CD4-positive, alpha-beta T cell treated with Interleukin-21 for 1 hour (primary cell): ENCODE measurements around the gene RGS3.
A peak's percentile ranks its signal among the peaks of the same experiment; 100 is the strongest.
"Not testable (repeated sequence)": the region's sequence is repeated elsewhere in the genome, so short reads cannot be mapped to it uniquely, and the experiment has no call there.

ENCODE experiments used
- DNase-seq: peaks from one replicate; pipeline ENCODE4 v3.0.0-alpha.2; 2020

The RGS3 gene

DNA sequence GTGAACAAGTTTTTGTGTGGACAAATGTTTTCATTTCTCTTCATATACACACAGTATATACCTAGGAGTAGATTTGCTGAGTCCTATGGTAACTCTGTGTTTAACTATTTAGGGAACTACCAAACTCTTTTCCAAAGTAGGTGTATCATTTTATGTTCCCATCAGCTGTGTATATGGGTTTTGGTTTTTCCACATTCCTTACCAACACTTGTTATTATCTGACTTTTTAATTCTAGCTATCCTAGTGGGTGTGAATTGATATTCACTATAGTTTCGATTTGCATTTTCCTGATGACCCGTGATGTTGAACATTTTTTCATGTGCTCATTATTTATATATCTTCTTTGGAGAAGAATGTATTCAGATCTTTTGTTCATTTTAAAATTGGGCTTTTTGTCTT is 3.7 kb downstream of the RGS3 start:
- DNase-seq, result no peak

DNA sequence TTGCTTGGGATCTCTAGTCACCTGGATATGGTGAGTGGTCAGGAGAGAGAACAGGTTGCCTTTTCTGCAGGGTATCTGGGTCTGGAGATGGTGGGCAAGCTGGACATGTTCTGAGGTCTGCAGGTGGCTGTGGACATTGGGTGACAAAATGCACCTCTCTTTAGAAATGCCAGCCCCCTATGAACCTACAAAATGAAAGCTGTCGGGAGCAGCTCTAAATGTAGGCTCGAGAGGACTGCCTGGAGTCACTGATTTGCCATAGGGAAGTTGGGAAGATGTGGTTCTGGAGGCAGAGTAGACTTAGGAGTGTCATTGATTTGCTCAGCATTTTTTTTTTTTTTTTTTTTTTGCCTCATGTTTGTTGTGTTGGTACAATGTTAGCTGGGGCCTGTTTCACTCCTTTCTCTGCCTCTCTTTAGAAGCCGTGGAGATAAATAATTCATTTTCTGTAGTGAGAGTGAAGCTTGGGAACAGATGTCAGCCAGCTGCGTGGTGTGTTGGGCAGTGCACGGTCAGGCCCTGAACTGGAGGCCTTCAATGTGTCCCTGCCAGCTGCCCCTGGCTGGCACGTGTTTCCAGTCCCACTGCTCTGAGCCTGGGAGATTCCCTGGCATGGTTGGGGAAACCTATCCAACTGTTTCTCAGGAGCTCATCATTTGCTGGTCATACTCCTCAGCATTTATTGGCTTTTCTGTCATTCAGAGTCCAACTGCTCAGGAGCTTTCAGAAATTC is 5.4 kb downstream of the RGS3 start:
- DNase-seq, result no peak

DNA sequence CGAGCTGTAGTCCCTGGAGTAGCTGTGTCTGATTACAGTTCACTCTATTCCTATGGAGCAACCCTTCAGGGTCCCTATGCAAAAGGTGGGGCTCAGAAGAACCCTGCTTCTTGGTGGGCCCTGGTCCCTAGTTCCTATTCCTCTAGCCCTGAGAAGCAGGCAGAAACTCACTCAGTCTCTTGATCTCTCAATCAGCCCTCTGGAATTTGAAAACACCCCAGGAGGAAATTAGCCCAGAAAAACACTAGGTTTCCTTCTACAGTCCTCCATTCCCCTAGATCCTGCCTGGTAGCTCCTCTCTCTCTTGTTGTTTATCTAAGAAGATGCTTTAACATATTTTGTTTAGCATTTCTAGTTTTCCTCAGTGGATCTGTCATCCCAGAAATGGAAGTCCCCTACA is 7.6 kb downstream of the RGS3 start:
- DNase-seq, result no peak

DNA sequence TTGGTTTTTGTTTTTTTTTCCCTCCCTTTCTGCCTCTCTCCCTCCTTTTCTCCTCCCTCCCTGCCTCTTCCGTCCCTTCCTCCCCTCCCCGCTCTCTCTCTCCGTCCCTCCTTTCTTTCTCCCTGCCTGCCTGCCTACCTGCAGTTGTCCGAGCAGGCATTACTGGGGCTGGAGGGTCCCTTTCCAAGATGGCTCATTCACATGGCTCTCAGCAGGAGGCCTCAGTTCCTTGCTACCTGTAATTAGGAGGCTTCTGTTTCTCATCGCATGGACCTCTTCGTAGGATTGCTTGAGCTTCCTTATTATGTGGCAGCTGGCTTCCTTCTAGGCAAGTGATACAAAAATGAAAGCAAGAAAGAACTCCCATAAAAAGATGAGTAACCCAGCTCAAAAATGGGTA is 8.0 kb downstream of the RGS3 start:
- DNase-seq, result no peak

DNA sequence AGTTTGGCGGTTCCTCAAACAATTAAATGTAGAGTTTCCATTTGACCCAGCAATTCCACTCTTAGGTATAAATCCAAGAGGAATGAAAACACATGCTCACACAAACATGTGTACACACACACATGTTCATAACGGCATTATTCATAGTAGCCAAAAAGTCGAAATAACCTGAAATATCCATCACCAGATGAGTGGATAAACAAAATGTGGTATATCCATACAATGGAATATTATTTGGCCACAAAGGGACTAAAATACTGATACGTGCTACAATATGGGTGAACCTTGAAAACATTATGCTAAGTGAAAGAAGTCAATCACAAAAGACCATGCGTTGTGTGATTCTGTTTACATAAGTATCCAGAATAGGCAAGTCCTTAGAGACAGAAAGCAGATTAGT is 8.7 kb downstream of the RGS3 start:
- no peak for DNase-seq

DNA sequence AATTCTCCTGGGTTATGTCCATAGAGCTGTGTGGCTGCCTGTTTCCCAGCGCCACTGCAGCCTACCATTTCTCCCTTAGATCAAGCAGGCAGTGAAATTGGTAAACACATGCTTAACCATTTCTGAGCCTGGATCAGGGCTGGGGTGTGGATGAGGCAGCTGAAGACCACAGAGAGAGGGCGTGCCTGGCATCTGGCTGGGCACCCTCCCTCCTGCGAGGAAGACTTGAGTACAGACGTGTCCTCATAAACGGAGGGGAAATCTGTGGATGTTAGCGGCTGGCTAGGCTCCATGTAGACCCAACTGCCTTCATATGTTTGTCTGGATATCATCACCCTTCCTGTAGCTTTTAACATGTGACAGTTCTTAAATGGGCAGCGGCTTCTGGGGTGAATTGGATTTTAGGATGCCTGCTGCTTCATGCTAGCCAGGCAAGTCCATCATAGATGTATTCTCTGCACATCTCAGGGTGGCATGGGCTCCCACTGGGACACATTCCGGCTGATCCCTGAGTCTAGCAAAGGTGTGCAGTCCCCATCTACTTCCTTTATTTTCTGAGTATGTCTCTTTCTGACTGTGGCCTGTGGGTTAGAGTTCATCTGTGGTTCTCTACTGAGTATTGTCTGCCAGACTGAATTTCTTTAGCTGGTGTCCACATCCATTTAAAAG is 11.0 kb downstream of the RGS3 start:
- no peak for DNase-seq

DNA sequence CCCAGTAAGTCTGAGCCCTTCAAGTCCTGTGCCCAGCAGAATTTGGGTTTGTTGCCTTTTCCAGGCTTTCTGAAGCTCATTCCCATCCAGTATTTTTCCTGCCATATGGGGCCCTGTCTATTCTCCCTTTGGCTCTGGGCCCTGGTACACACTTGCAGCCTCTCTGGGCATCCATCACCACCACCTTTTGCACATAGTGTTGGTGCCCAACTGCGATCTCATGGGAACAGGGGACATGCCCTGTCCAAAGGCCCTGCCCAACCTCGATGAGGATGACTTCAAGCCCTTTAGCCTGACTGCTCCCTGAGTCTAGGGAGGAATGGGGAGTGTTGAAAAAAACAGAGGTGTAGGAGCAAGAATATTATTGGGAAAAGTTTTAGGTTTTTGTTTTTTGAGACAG is 11.5 kb downstream of the RGS3 start:
- no peak for DNase-seq

DNA sequence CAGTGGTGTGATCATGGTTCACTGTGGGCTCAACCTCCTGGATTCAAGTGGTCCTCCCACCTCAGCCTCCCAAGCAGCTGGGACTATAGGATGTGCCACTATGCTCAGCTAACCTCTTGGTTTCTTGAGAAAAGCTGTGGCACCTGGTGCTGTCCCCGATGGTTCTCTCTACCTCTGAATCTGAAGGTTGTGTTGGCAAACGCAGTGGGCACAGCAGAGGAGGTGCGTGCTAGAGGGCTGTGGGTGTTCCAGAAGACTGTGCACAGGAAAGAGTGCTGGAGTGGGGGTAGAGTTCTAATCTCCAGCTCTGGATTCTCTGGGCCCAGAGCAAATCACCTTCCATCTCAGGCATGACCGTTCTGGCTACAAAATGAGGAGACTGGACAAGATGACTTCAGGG is 12.5 kb downstream of the RGS3 start:
- no peak for DNase-seq

DNA sequence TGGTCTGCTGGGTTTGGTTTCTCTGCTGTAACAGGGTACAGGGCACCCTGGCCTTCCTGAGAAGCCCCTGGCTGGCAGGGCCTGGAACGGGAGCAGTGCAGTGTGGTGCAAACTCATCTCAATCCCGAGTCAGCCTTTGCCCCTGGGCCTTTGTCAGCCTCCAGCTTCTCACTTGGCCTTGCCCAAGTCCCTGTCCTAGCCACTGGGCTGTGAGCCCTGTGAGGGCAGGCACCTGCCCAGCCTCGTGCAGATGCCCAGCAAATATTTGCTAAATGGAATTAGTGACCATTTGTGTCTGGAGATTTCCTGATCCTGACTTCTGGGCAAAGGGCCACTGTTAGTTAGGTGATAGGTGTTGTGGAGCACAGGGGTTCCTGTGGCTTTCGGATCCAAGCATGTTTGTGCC is 13.0 kb downstream of the RGS3 start:
- no peak for DNase-seq

DNA sequence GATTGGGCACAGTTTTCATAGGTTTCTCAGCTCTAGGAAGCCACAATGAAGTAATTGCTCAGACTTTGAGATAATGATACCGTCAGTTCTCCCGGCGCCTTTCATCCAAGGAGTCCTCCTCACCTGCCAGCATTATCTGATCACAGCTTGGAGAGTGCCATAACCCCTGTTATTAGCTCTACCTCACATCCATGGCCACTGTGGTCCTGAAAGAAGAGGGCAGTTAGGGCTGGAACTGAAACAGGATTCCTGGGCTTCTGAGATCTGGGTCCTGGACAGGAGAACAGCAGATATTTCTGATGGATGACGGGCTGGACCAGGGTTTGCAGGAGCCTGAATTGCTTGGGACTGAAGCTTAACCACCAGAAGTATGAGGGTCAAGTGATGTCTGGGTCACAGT is 13.5 kb downstream of the RGS3 start:
- no peak for DNase-seq

DNA sequence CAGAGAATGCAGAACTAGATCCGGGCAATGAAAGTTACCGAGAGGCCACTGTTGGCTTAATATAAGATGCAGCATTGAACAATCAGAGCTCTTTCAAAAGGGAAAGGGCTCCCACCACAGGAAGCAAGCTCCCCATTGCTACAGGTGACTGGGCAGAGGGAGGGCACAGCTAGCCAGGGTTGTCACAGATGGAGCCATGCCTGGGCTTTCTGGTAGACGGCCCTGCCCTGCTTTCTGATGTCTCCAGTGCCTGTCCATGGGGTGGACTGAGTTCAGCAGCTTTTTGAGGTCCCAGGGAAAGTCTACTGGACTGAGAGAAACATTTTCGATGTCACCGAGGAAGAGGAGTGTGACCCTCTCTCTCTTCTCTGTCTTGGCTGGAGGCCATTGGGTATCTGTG is 14.1 kb downstream of the RGS3 start:
- no peak for DNase-seq

DNA sequence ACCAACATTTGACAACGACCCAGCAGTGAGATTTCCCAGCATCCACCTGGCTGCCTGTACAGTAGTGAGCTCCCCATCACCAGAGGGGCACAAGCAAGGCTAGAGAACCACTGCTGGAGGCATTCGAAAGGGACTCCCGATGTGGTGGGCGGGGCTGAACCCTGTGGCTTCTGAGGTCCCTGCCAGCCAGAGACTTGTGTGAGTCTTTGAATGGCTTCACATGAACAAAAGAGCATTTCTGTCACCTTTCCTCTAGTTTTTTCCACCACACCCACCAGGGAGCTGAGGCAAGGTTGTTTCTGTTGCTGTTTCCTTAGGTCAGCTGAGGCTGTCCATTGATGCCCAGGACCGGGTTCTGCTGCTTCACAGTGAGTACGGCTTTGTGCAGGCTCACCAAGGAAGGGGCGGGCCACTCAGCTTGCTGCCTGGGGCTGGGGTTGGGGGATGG is 15.7 kb downstream of the RGS3 start:
- DNase-seq, result peak; percentile 30

DNA sequence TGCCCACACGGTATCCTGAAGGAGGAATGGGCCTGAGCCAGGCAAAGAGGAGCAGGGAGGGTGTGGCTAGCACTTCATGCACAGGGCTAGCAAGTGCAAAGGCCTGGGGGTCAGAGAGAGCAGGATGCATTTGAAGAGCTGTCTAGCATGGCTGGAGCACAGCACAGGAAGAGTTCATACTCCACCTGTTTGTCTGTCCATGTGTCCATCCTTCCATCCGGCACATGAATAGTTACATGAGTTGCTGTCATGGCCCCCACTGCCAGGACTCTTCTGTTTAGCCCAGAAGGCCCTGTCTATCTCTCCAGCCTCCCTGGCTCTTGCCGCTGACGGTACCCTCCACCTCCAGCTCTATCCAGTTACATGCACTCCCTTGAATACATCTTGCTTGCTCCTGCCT is 17.1 kb downstream of the RGS3 start:
- DNase-seq, result no peak

DNA sequence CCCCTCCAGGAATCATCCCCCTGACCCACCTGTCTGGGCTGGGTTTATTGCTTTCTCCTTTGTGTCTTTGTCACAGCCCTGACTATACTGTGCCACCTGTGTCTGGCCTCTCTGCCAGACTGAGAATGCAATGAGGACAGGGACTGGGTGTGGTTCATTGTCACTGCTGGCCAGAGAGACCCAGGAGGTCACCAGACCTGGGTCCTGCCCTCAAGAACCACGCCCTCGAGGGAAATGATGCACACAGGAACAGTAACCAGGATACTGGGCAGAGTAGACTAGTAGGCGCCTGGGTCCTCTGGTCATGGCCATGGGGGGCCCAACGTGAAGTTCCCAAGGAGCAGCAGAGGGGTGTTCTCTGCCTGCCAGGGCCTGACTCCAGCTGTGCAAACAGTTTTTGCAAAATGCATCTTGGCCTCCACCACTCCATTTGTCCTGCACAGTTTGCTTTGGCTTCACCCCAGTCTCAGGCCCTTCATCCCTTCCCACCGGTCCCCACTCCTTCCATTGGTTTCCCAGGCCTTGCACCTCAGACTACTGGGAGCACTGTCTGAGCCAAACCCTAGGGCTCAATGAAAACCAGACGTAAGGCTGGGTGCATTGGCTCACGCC is 17.8 kb downstream of the RGS3 start:
- no peak for DNase-seq

DNA sequence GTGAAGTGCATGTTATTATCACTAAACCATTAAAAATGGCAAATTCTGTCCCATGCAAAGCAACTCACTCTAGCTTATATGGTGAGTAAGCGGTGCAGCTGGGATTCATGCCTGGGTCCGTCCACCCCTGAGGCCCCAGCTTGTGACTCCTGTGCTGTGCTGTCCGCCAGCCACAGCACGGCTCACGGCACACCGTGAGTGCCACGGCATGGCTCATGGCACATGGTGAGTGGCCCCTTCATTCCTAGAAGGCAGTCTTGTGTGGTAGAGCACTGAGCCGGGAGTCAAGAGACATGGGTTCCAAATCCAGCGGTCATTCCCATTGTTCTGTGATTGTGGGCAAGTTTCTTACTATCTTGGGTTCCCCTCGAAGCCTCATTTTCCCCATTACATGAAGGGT is 18.8 kb downstream of the RGS3 start:
- no peak for DNase-seq

DNA sequence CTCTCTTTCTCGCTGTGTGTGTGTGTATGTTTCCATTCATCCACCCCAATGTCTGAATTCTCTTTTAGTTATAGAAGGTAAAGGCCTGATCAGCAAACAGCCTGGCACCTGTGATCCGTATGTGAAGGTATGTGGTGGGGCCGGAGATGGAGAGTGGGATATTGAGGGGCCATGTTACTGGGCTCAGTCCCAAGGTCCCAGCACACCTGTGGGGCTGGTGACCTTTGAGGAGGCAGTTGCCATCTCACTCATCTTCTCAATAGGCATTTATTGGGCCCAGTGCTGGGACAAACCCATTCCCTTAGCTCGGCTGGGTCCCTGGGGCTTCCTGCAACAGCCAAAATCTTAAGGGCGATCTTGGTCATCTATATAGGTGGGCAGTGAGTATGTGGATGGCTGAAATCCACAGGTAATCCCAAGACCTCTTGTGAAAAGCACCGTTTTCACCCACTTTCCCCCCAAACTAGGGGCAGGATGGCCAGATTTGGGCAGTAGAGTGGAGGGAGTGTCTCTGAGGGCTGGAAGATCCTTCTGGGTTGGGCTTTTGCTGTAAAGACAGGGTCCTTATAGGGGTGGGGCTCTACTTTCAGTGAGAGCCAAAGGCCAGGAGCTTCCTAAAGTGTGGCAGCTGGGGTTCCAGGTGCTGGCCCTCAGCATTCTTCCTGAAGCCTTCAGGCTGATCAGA is 19.6 kb downstream of the RGS3 start:
- no peak for DNase-seq

DNA sequence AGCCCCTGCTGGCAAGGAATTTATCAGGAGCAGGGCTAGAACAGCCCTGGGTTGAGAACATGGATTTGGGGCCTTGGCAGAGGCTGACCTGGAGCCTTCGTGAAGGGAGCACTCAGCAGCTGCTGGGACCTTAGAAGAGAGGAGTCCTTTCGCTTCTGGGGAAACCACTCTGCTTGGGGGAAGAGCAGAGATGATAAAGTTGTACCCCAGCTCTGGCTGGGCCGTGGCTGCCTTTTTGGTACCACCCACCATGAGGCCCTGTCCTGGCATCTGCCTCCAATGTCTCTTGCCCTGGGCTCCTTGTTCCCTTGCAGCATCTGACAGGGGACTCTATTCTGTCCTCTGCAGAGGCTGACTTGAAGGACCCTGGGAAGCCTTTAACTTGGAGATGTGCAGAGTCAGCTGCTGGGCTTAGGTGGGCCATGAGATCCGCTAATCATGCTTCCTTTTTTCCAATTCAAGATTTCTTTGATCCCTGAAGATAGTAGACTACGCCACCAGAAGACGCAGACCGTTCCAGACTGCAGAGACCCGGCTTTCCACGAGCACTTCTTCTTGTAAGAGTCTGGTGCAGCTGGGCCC is 20.2 kb downstream of the RGS3 start:
- DNase-seq, result no peak

DNA sequence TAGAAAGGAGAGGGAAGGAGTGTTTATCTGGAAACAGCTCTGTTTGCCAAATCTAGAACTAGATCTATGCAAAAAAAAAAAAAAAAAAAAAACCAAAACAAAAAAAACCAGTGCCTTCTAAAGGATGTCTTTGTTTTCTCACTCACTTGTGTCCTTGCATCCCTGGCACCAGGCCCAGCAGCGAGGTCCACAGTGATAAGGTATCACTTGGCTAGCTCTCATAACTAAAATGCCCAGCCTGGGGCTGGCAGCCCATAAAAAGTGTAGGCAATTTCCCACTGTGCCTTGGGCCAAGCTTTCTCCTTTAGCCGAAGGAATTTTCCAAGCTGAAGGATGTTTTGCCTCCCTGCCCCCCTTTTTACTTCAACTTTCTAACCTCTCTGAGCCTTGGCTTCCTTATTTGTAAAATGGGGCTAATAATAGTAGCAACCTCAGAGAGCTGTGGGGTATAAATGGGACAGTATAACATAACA is 20.8 kb downstream of the RGS3 start:
- no peak for DNase-seq

DNA sequence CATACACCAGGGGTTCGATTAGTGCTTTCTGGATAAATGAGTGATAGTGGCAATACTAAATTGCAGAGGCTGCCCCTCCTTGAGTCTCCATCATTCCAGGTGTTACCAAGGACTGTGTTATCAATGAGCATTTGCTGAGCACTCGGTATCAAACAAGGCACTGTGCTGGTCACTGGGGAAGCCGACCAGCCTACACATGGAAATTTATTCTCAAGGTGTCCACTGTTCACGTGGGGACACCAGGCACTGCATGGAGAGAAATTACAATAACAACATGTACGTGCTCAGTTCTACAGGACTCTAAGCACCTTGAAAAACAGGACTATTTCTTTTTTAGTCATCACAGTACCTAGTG is 22.2 kb downstream of the RGS3 start:
- DNase-seq, result no peak

DNA sequence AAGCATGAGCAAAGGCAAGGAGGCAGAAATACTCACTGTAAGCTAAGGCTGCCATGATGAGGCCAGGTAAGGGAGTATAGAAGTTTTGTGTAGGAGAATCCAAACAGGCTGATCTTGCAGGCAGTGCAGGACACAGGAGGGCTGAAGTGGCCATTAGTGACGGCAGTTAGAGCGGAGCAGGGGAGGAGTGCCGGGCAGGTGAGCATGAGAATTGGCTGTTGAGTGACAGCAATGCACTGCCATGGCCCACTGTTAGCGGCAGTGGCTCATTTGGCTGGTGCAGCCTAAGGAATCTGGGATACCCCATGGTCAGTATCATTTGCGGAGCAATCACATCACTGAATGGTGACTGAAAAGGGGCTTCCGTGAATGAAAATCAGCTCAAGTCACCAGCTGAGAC is 22.8 kb downstream of the RGS3 start:
- no peak for DNase-seq

DNA sequence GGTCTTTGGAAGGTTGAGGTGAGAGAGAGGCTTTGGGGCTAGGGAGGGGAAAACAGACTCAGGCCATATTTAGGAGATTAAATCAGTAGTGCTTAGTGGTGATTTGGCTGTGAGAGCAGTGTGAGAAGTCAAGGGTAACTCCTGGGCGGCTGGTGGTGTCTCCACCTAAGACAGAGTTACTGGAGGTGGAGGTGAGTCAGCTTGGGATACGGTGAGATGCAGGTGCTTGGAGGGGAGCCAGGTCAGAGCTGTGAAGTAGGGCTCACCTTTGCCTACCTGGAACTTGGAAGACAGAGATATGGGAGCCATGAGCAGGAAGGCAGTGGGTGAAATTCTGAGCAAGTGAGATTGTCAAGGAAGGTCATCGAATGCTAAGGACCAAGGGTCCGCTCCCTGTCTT is 24.5 kb downstream of the RGS3 start:
- no peak for DNase-seq

DNA sequence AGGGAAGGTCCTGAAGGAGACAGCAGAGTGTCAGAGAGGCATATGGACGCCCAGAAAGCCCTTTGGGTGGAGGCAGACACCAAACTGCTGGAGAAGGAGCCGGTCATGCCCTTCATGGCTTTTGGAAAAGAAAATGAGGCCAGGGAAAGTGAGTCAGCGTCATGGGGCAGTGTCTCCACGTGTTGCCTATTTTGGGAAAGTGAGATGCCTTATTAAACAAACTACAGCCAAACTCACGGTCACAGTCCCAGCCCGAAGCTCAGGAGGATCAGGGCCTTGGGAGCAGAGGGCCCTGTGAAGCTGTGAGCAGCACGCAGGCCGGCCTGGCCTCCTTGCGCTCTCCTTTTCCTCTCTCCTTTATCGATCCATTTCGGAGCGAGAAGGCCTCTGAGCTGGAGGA is 25.0 kb downstream of the RGS3 start:
- no peak for DNase-seq

DNA sequence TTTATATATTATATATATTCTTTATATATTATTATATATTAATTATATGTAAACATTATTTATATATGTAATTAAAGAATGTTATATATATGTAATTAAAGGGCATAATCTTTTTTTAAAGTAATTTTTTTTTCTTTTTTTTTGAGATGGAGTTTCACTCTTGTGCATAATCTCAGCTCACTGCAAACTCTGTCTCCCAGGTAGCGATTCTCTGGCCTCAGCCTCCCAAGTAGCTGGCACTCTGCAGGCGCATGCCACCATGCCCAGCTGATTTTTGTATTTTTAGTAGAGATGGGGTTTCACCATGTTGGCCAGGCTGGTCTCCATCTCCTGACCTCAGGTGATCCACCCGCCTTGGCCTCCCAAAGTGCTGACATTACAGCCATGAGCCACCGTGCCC is 27.6 kb downstream of the RGS3 start:
- not testable (repeated sequence) for DNase-seq
